T follicular helper cell (primary cell): ENCODE results near the gene SAMM50.

Experiments used
- DNase-seq: peaks from one replicate; pipeline ENCODE4 v3.0.0-alpha.2; 2020; ENCODE audit warnings: low read depth

The SAMM50 gene

GRCh38 chr22:43976861-43977795, 21.9 kb downstream of the SAMM50 start:
- DNase-seq = no peak

DNA sequence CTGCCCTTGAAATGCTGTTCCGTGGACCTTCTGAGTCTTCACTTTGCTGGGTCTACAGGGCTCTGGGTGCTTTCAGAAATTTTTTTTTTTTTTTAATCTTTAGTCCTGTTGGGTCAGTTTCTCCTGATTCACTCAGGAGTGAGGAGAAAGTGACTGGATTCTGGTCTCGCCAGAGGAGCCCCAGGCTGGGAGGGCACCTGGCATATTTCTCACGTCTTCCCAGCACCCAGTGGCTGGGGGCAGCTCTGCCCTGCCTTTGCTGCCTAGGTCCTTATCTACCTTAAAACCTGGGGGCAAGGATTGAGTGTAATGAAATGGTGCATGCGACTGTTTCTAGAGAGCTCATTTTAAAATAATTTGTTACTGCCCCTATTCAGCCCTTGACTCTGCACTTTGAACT, 23.3 kb downstream of the SAMM50 start:
- DNase-seq = no peak

DNA sequence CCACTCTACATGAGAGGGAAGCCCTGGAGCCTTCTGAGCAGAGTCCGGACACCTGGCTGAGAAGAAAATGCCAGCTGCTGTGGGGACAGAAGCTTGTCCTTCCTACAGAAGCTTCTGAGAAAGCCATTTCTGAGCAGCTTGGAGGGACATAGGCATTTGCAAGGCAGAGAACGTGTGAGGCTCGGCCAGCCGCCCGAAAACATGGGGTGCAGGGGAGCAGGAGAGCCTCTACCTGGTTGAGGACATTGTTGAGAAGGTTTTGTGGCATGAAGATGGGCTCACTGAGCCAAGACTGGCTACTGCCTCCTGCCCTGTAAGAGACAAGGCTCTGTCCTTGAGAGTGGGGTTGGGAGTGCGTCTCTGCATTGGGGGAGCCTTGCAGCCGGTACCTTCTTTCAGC, 25.3 kb downstream of the SAMM50 start:
- no peak for DNase-seq

DNA sequence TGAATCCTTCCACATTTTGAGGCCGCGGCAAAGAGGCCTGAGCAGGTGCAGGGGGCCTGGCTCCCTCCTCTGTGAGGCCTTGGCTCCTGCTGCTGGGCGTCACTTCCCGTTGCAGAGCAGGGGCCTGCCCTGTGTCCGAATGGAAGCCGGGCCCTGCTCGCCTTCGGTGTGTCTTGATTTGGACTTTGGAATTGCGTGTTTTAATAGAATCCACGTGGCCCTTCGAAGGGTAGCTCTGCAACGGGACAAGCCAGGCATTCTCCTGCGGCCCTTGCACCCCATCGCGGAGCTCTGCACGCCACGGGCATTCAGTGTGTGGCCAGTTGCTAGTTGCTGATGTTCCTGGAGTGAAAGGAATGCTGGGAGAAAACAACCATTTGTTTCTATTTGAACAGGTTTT, 25.8 kb downstream of the SAMM50 start:
- DNase-seq = no peak

DNA sequence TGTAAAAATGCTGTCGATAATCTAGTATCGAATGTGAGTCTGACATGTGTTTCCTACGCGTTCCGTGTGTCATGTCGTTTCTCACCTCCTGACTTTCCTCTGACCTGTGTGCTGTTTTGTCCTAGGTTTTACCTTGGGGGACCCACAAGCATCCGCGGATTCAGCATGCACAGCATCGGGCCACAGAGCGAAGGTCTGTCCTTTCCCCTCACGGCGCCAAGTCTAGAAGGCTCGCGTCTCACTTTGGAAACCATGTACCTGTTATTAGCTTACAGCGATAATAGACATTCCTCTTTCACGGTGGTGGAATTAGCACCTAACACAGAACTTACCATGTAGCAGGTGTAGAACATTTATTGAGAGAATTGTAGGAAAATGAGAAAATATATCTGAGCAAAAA, 28.6 kb downstream of the SAMM50 start:
- DNase-seq = no peak

- DNase-seq = no peak
Measured at GRCh38 chr22:43985532-43985931, 30.3 kb downstream of the SAMM50 start.

DNA sequence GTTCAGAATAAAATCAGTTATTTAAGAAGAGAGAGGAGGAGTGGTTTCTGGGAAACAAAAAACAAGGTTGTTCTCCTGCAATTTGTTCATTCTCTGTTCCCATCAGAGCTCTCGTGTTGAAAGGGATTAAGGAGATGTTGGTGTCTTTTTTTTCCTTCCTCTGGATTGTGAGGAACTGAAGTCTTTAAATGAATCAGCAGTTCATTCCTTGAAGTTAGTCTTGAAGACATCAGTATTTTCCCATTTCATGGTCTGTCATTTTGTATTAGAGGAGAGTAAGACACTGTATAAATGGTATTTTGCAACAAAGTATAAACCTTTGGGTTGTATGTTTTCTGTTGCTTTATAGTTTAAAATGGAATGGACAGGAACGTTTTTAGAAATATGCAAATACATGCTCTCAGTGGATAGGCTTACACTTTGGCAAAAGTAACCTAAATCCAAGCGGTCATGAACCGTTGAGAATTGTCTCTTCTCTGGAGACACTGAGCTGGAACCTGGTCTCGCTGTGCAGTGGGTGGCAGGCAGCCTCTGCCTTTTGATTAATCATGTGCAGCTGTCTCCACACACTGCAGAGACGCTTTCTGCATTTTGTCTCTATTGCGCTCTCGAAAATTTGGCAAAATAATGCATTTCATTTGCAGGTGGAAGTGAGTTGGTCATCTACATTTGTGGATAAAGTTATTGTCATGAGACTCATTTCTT, 33.0 kb downstream of the SAMM50 start:
- DNase-seq = no peak

DNA sequence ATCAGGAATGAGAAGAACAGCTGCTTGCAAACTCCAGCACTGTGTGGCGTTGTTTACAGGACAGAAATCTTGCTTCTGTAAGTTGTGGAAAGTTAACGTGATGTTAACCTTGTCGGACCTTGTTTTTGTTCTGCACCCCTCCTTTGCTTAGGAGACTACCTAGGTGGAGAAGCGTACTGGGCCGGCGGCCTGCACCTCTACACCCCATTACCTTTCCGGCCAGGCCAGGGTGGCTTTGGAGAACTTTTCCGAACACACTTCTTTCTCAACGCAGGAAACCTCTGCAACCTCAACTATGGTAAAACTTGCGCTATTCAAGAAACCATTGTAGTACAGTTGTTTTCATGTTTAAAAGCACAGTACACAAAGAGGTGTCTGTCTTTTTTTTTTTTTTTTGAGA, 33.7 kb downstream of the SAMM50 start:
- no peak for DNase-seq

DNA sequence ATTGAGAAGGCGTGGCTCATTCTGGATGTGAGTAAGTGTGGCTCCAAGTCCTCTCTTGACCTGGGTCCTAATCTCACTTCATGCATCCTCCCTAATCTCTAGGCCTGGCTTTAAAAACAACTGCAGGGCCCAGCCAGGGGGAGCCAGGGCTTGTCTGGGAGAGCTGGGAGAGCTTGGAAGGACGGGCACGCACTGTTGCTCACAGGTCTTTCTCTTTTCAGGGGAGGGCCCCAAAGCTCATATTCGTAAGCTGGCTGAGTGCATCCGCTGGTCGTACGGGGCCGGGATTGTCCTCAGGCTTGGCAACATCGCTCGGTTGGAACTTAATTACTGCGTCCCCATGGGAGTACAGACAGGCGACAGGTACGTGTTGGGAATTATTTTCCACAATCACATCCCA, 34.8 kb downstream of the SAMM50 start:
- DNase-seq = no peak

DNA sequence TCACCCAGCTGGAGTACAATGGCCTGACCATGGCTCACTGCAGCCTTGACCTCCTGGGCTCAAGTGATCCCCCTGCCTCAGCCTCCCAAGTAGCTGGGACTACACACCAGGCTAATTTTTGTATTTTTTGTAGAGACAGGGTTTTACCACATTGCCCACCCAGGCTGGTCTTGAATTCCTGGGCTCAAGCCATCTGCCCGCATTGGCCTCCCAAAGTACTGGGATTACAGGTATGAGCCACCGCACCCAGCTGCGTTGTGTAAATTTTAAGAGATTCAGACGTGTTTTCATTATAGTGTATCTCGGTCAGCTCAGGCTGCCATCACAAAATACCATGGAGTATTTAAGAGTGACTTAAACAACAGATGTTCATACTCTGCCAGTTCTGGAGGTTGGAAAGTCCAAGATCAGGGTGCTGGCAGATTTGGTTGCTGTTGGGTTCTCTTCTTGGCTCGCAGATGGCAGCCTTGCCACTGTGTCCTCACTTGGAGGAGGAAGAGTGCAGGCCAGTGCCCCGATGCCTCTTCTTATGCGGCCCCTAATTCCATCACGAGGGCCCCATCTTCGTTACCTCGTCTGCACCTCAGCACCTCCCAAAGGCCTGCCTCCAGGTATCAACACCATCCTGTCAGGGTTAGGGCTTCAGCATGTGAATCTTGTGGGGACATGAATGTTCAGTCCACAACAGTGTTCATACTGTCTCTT, 36.2 kb downstream of the SAMM50 start:
- DNase-seq = no peak

- no peak for DNase-seq
Measured at GRCh38 chr22:43992331-43992821, 37.1 kb downstream of the SAMM50 start.

DNA sequence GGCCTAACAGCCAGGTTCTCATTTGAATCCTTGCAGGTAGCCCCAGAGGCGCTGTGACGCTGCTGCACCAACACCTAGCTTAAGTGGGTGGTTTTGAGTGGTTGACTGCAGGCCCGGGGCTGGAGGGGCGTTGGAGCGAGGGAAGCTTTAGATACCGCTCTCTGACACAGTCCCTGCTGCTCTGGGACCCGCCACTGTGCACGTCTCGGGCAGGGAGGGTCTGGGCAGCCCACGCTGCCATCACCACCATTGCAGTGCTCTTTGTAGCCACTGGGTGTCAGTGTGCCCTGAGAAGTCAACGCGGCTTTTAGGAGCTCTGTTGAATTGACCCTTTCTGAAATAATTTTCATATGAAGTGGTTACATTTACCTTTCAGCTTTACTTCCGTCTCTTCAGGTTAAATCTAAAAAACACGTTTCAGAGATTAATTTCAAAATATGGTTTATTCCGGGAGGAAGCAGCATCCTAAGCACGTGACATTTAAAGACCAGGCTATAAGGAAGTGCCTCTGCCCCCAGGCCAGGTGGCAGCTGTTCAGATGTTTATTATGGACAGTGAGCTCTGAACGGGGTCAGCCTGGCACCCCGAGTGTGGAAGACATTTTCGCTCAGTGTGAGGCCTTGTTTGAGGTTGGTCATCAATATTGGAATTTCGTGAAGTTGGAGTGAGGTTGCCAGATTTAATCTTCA, 38.0 kb downstream of the SAMM50 start:
- peak; percentile 41 for DNase-seq

DNA sequence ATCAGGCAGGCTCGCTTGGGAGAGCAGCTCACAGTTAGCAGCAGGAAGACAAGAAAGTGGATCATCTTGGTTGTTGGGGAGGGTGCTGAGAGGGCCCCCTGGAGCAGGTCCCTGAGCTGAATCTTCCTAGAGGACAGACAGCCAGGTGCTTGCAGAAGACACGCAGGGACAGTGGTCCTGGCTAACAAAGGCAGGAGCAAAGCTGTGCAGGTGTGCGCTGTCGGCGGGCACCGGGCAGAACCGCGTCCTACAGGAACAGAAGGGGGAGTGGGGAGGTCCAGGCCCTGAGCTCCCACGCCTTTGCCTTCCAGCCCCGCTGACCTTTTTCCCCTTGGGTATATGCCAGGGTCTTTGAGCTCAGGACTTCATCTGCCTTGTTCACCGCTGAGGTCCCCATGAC, 38.8 kb downstream of the SAMM50 start:
- no peak for DNase-seq

- no peak for DNase-seq
Measured at GRCh38 chr22:43994416-43994815, 39.2 kb downstream of the SAMM50 start.

- DNase-seq = no peak
Measured at GRCh38 chr22:43995057-43995685, 39.9 kb downstream of the SAMM50 start.

DNA sequence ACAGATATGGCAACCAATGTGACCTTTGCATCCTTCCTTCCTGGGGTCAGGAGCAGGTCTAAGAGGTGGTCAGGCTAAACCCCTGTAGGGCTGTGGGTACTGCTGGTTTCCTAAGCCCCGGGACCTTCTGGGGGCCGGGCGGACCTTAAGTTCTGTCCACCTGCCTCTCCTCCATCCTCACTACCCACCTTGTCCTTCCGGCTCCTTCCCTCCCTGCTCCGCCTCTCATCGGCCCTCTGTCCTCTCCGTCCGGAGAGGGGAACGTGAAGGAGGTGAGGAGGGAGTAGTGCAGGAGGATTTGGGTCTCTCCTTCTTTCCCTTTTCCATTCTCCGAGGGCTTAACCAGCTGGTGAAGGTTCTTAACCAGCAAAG, 40.5 kb downstream of the SAMM50 start:
- no peak for DNase-seq

DNA sequence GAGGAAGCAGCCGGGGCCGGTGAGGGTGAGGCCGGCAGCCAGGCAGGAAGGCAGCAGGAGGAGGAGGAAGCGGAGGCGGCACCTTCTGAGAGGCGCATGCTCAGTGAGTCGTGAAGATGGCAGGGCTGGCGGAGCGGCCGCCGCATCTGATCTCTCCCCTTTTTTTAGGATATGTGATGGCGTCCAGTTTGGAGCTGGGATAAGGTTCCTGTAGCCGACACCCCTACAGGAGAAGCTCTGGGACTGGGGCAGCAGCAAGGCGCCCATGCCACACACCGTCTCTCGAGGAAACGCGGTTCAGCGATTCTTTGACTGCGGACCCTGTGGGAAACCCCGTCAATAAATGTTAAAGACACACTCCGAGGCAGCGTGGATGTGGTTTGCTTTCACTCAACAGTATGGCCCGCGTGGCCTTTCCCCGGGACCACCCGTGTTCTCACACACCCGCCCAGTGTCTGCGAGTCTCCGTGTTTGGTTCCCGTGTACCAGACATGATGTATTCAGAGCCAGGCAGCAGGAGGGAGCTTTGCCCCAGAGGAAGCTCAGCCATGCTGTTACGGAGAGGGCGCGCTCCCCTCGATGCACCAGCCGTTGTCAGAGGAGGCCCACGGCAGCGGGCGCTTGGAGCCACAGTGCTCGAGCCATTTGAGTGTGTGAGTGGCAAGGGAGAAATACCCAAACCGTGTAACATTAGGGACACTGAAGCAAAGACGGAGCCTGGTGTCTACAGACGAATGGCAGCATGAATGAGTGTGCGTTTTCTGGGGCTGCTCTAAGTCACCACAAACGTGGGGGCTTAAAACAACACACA, 41.1 kb downstream of the SAMM50 start:
- peak; percentile 51 for DNase-seq

DNA sequence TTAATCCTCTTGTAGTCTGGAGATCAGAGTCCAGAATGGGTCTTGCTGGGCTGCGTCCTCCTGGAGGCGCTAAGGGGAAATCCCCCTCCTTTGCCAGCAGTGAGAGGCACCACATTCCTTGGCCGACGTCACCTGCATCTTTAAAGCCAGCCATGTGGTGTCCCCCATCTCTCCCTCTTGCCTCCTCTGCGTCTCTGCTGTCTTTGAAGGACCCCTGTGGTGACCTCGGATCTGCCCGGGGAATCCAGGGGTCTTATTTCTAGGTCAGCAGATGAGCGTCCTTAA, 41.7 kb downstream of the SAMM50 start:
- no peak for DNase-seq

DNA sequence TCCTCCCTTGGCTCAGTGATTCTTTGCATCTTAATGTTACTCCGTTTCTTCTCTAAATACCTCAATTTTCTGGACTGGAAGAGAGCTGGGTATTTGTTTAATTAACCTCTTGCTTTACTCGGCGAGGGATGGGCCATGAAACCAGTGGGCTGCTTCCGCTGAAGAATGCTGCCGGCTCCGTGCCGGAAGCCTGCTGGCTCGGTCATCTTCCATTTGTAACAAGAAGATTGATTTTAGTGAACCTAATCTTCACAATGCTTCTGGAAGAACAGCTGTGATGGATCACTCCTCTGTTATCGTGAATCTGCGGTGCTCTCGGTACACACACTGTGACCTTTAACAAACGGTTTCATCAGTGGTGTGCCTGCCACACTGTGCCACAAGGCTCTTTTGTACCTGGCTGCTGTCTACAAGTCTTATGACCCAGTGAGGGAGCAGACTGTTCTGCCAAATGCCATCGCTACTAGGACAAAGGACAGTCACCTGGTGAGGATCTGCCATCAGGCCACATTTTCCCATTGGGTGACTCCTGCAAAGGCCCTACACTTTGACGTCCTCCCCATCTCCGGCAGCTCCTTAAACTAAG, 43.5 kb downstream of the SAMM50 start:
- no peak for DNase-seq

- DNase-seq = no peak
Measured at GRCh38 chr22:43999378-43999777, 44.1 kb downstream of the SAMM50 start.
